ENCODE measurements around the gene PDE6B. TPM values are rescaled to one million over a fixed set of nuclear protein-coding genes. Genes with fewer than 3 reads are reported as not detected.

Gene PDE6B
- total RNA-seq, 1 experiment from 2014 or later: not detected

DNA sequence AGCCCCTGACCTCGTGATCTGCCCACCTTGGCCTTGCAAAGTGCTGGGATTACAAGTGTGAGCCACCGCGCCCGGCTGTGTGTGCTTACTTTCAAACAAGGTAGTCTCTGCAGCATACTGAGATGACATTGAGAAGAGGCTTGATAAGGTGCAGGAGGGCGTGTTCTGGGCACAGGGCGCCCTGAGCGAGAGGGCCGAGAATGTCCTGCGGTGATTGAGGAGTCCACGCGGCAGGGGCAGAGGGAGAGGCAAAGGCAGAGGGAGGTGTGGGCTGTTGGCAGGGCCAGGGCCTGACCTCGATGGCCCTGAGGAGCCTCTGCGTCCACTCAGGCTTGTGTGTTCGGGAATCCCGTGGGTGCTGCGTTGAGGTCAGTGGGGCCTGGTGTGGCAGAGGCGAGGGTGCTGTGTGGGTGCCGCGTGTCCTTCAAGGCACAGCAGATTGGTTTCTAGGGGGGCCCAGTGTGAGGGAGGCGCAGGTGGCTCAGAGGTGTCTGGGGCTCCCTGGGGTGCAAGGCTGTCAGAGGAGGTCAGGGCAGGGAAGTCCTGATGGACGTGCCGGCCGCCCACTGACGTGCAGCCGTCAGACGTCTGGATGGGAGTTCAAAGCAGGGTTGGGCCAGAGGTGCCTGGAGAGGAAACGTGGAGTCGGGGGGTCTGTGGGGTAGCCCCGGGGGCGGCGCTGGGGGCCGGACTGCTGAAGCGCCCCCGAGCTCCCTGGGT lies 92.4 kb downstream of the PDE6B start:
- Histone ChIP-seq H3K9me3 (ENCODE audit: low read length) (no peaks in the 10 kb centered on the region), H3K9me2 (replicated peaks; ENCODE audit: insufficient read depth, low read length) (no peaks in the 10 kb centered on the region), H3K36me3 (ENCODE audit: insufficient read depth, low read length) (peaks cover 4% of the 10 kb centered on the region; the same call in 1 of the 2 replicates), H3K4me2 (ENCODE audit: low read depth, low read length, poor library complexity, severe bottlenecking) (no peak overlapping the region), H3K4me1 (ENCODE audit: low read length) (no peaks in the 10 kb centered on the region), H4K20me1 (ENCODE audit: insufficient read depth, low read depth, low read length) (no peaks in the 10 kb centered on the region), H3K27me3 (ENCODE audit: low read length) (no peaks in the 10 kb centered on the region), H3K9ac (ENCODE audit: low read length) (no peak overlapping the region), H3K4me3 (ENCODE audit: low read length) (no peak overlapping the region), H2AFZ (ENCODE audit: low read length) (no peak overlapping the region), H3K79me2 (ENCODE audit: low read length) (peaks cover 62% of the 10 kb centered on the region), H3K27ac (ENCODE audit: low read length) (no peak overlapping the region)
- no peak for DNase-seq

DNA sequence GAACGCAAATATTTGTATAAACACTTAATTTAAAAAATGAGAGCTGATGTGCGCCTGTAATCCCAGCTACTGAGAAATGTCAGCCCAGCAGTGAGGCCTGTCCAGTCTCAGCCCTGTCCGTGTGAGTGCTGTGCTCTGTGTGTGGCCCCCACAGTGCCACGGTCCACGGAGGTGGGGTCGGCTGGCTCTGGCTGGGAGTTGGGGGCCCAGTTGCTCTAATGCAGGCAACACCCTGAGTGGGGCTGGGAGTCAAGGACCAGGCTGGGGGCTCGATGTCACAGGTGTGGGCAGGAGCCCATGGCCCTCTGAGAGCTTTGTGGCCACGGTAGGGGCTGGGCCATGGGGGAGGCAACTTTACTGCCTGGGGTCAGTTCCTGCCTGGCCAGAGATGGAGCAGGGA lies 93.1 kb downstream of the PDE6B start:
- Histone ChIP-seq H3K79me2 (ENCODE audit: low read length) (peaks cover 58% of the 10 kb centered on the region), H4K20me1 (ENCODE audit: insufficient read depth, low read depth, low read length) (no peaks in the 10 kb centered on the region), H3K4me3 (ENCODE audit: low read length) (no peak overlapping the region), H3K9ac (ENCODE audit: low read length) (no peak overlapping the region), H2AFZ (ENCODE audit: low read length) (no peak overlapping the region), H3K4me1 (ENCODE audit: low read length) (no peaks in the 10 kb centered on the region), H3K4me2 (ENCODE audit: low read depth, low read length, poor library complexity, severe bottlenecking) (no peak overlapping the region), H3K9me2 (replicated peaks; ENCODE audit: insufficient read depth, low read length) (no peaks in the 10 kb centered on the region), H3K27me3 (ENCODE audit: low read length) (no peaks in the 10 kb centered on the region), H3K9me3 (ENCODE audit: low read length) (no peaks in the 10 kb centered on the region), H3K27ac (ENCODE audit: low read length) (no peak overlapping the region), H3K36me3 (ENCODE audit: insufficient read depth, low read length) (peaks cover 3% of the 10 kb centered on the region; the same call in 1 of the 2 replicates)
- no peak for DNase-seq

Other genes starting within 250 kb of the PDE6B start
- gene ZNF721, start 126.4 kb upstream of the PDE6B start, total RNA-seq (2014; rRNA removed; shearing (Covaris generic); ENCODE audit: low replicate concordance): 73.1 and 105 TPM in 2 replicates
- 50.8 and 72.6 TPM in 2 replicates for gene PIGG, start 126.4 kb upstream of the PDE6B start, total RNA-seq (2014; rRNA removed; shearing (Covaris generic); ENCODE audit: low replicate concordance)
- gene TMEM271, start 49.3 kb upstream of the PDE6B start, total RNA-seq (2014; rRNA removed; shearing (Covaris generic); ENCODE audit: low replicate concordance): not detected in 2 replicates
- 334 and 357 TPM in 2 replicates for gene ATP5ME, start 48.7 kb downstream of the PDE6B start, total RNA-seq (2014; rRNA removed; shearing (Covaris generic); ENCODE audit: low replicate concordance)
- gene MYL5, start 49.0 kb downstream of the PDE6B start, total RNA-seq (2014; rRNA removed; shearing (Covaris generic); ENCODE audit: low replicate concordance): 50.5 and 72.2 TPM in 2 replicates
- not detected in 2 replicates for gene SLC49A3, start 63.6 kb downstream of the PDE6B start, total RNA-seq (2014; rRNA removed; shearing (Covaris generic); ENCODE audit: low replicate concordance)
- 18.0 and 18.7 TPM in 2 replicates for gene PCGF3, start 80.3 kb downstream of the PDE6B start, total RNA-seq (2014; rRNA removed; shearing (Covaris generic); ENCODE audit: low replicate concordance)
- 0.40 and 3.1 TPM in 2 replicates for gene CPLX1, start 200.6 kb downstream of the PDE6B start, total RNA-seq (2014; rRNA removed; shearing (Covaris generic); ENCODE audit: low replicate concordance)

Measured in Karpas-422 (cell line).